DMS153 treated with DMSO at 0.1 percent for 48 hours (cell line): Measurements from ENCODE around the gene SLC39A9.
"Not testable (repeated sequence)": the region's sequence is repeated elsewhere in the genome, so short reads cannot be mapped to it uniquely, and the experiment has no call there.

Source experiments
- DNase-seq: peaks from one replicate; lab custom pipeline; 2025; ENCODE audit not compliant: unreplicated experiment; lab: John Stamatoyannopoulos, UW

The SLC39A9 gene

DNA sequence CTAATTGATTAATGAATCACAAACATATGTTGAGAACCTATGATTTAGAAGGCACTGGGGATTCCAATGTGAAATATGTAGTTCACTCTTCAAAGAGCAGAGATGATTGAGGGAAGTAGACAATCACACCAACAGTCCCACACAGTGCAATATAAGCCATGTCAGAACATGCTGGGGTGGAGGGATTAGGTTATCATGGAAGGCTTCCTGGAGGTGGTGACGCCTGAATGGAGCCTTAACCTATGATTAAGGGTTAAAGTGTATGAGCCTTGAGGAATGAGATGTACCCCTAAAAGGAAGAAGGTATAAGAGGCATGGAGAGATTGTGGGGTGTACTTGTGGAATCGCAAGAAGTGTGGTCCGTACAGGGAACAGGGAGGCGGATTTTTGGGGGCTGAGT is 31.7 kb upstream of the SLC39A9 start:
- no peak for DNase-seq

DNA sequence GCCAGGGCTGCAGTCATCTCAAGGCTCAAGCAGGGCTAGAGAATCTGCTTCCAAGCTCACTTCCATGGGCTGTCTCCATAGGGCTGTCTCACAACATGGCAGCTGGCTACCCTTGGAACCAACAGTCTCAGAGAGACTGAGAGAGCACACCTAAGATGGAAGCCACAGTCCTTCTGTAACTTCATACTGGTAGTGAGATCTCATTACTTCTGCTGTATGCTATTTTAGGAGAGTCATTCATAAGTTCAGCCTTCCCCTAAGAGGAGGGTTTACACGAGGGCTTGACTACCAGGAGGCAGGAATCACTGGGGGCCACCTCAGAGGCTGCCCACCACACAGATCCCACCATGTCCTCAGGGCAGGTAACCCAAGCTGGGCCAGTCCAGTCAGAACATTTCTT is 30.1 kb upstream of the SLC39A9 start:
- no peak for DNase-seq

DNA sequence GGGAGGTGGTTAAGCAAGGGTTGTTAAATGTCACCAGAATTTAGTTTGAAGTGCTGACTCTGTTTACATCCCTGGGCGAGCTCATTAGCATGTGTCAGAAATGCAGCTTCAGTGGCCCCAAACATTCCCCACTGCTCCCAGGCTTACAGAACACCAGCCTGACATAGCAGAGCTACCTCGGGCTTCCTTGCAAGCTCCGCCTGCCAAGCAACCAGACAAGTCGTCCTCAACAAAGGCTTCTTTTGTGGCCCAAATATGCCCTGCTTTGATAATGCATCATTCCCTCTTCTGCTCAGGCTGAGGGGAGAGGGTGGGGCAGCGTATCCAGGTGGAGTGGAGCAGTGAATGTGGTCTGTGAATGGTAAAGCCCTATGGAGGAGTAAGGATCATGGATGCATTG is 28.4 kb upstream of the SLC39A9 start:
- no peak for DNase-seq

GRCh38 chr14:69372146-69372545 is 26.3 kb upstream of the SLC39A9 start:
- no peak for DNase-seq

- no peak for DNase-seq
Observed at GRCh38 chr14:69373104-69373503, 25.4 kb upstream of the SLC39A9 start.

DNA sequence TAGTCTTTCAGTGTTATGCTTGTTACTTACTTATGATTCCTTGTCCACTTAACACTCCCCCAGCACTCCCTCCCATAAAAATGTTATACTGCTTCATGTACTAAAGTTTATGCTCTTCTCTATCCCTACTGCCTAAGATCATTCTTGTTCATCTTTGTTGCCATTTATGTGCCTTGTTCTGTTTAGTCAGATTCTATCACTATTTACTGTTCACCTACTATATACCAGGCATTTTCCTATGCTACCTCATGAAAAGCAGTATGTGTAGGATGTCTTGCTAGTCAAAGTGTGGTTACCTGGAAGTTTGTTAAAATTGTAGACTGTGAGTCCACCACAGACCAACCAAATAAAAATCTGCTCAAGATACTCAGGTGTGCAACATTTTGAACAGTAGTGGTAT is 24.3 kb upstream of the SLC39A9 start:
- DNase-seq = no peak

DNA sequence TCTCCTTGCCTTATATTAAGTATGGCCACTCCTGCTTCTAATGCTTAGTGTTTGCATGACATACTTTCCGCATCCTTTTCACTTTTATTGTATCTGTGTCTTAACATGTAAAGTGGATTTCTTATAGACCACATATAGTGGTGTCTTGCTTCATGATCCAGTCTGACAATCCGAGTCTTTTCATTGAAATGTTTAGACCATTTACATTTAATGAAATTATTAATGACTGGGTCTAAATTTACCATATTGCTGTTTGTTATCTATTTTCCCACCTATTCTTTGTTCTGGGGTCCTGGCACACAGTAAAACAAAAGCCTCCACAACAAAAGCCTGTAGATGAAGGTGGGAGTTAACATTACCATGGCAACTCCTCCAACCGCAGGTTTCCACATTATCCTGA is 23.3 kb upstream of the SLC39A9 start:
- no peak for DNase-seq

GRCh38 chr14:69375722-69376121 is 22.8 kb upstream of the SLC39A9 start:
- DNase-seq = no peak

DNA sequence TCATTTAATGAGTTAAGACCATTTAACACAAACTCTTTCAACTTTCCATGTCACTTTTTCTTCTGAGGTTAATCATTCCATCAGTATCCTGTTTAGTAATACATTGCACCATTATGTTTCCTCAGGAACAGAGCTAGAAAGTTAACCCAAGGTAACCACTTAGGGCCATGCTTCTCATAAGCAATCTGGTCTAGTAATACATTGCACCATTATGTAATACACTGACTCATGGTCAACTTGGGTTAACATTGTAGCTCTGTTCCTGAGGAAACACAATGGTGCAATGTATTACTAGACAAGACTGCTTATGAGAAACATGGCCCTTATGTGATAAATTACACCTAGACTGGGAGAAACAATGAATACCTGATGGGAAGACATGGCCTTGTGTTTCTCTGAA is 22.1 kb upstream of the SLC39A9 start:
- DNase-seq = no peak

DNA sequence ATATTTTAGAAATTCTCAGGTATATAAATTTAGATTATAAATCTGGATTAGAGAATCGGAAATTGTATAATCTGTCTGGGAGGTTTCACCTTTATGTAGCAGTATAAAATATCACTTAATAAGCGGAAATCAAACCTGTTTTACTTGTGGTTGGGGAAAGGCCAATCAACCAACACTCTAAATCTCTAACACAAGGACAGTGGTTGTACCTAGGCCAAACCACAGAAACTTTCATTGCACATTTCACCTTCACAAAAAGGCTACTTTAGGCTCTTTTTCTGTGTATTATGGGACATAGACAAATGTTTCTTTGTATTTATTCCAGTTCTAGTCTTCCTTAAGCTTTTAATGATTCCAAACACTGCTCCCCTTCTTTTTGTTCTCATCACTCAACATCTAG is 20.2 kb upstream of the SLC39A9 start:
- DNase-seq = no peak

- DNase-seq = no peak
Observed at GRCh38 chr14:69387311-69387710, 11.2 kb upstream of the SLC39A9 start.

DNA sequence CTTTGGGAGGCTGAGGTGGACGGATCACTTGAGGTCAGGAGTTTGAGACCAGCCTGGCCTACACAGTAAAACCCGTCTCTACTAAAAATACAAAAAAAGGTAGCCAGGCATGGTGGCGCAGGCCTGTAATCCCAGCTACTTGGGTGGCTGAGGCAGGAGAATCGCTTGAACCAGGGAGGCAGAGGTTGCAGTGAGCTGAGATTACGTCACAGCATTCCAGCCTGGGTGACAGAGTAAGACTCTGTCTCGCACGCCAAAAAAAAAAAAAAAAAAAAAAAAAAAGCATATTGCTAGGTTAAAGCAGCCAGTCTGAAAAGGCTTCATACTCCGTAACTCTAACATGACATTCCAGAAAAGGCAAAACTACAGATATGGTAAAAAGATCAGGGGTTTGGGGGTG is 7.1 kb upstream of the SLC39A9 start:
- not testable (repeated sequence) for DNase-seq

DNA sequence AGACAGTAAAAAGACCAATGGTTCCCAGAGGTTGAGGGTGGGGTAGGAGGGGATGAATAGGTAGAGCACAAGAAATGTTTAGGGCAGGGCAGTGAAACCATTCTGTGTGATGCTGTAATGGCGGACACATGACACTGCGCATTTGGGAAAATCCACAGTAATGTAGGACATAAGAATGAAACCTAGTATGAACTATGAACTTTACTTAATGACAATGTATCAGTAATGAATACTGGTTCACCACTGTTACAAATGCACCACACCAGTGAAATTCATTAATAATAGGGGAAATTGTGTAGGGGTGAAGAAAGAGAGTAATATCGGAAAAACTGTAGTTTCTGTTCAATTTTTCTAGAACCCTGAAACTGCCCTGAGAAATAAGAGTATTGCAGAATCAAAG is 6.0 kb upstream of the SLC39A9 start:
- no peak for DNase-seq

- DNase-seq = no peak
Observed at GRCh38 chr14:69395929-69396328, 2.6 kb upstream of the SLC39A9 start.

DNA sequence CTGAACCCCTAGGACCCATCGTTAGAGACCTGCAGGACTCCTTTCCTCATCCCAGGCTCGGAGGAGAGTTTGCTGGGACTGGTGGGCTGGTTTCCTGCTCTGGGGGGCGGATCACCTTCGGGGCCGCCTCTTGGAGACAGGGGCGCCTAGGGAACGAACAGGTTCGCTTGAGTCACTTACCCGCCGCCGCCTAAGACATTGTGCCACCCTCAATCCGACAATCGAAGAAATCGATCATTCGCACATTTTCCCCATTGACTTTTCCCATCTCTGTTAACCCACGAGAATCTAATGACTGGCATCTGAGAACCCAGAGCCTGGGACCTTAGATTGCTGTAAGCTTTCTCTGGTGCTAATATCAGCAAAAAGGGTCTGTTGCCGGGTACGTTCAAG is 322 bp downstream of the SLC39A9 start:
- DNase-seq = no peak

DNA sequence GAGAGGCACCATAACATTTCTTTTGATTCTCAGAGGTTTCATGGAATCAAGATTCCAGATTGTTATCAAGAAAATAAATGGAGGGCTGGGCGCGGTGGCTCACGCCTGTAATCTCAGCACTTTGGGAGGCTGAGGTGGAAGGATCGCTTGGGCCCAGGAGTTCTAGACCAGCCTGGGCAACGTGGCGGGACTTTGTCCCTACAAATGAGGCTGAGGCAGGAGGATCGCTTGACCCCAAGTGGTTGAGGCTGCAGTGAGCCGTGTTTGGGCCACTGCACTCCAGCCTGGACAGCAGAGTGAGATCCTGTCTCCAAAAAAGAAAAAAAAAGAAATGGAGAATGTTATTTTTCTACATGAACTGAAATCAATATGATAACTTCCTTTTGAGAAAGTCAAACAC is 1.3 kb downstream of the SLC39A9 start:
- no peak for DNase-seq

GRCh38 chr14:69400154-69400553 is 1.7 kb downstream of the SLC39A9 start:
- DNase-seq = no peak

- no peak for DNase-seq
Observed at GRCh38 chr14:69401841-69402240, 3.3 kb downstream of the SLC39A9 start.

DNA sequence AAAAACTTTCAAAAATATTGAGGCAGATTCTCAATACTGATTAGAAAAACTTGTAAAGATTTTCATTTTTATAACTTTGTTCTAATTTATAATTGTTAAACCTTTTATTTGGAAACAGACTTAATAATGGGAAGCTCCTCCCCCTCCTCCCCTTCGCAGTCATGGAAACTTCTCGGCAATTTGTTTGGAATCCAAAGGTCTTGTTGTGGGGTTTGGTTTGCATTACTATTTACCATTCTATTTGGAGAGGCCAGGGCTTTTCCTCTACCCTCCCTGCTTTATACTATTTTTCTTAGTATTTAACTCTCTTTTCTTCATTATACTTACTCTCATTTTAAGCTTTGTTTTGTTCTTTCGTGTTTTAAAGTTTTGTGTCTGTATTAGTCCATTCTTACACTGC is 6.0 kb downstream of the SLC39A9 start:
- DNase-seq = no peak

DNA sequence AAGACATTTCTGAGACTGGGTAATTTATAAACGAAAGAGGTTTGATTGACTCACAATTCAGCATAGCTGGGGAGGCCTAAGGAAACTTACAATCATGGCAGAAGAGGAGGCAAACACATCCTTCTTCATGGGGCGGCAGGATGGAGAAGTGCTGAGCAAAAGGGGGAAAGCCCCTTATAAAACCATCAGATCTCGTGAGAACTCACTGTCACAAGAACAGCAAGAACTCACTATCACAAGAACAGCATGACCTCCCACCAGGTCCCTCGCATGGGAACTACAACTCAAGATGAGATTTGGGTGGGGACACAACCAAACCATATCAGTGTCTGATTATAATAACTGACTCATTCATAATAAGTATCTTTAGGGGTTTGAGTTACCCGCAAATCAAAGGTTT is 6.4 kb downstream of the SLC39A9 start:
- DNase-seq = no peak

- no peak for DNase-seq
Observed at GRCh38 chr14:69405762-69406161, 7.3 kb downstream of the SLC39A9 start.

- DNase-seq = no peak
Observed at GRCh38 chr14:69408331-69408960, 10.0 kb downstream of the SLC39A9 start.

- no peak for DNase-seq
Observed at GRCh38 chr14:69413483-69413882, 15.0 kb downstream of the SLC39A9 start.

GRCh38 chr14:69416087-69416486 is 17.6 kb downstream of the SLC39A9 start:
- not testable (repeated sequence) for DNase-seq
